Liver (tissue), 2 donors: ENCODE measurements around the gene CTSC.

ENCODE experiments used
- TF ChIP-seq, protein P1 (sequence below): IDR thresholded peaks from 2 replicates; pipeline ENCODE4 v1.6.1; 2016; ENCODE audit warnings: antibody characterized with exemption, mild to moderate bottlenecking
- TF ChIP-seq, protein P2 (sequence below): fragments of 150-350 bp; IDR thresholded peaks from 2 replicates; pipeline ENCODE4 v1.5.1; 2017; ENCODE audit warnings: improper control_type of control experiment, low read depth, low read length; ENCODE audit not compliant: missing input control
- donor health status: healthy.

DNA sequence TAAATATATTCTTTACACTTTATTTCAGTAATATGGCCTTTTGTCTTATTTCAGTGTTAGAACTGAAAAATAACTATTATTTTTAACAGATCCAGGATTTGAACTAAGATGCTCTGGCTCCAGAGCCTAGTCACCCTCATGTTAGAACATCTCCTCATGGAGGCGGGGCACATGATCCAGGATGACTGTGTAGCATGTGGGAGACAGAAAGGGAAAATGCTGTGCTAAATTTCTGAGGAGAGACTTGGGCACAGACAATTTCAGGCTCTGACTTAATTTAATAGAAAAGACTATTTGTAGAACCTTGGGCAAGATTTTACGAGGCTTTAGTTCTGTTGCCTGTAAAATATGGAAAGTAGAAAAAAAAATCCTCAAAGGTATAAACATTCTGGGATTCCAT lies 24.1 kb downstream of the CTSC start:
- TF ChIP-seq, protein P1, sequence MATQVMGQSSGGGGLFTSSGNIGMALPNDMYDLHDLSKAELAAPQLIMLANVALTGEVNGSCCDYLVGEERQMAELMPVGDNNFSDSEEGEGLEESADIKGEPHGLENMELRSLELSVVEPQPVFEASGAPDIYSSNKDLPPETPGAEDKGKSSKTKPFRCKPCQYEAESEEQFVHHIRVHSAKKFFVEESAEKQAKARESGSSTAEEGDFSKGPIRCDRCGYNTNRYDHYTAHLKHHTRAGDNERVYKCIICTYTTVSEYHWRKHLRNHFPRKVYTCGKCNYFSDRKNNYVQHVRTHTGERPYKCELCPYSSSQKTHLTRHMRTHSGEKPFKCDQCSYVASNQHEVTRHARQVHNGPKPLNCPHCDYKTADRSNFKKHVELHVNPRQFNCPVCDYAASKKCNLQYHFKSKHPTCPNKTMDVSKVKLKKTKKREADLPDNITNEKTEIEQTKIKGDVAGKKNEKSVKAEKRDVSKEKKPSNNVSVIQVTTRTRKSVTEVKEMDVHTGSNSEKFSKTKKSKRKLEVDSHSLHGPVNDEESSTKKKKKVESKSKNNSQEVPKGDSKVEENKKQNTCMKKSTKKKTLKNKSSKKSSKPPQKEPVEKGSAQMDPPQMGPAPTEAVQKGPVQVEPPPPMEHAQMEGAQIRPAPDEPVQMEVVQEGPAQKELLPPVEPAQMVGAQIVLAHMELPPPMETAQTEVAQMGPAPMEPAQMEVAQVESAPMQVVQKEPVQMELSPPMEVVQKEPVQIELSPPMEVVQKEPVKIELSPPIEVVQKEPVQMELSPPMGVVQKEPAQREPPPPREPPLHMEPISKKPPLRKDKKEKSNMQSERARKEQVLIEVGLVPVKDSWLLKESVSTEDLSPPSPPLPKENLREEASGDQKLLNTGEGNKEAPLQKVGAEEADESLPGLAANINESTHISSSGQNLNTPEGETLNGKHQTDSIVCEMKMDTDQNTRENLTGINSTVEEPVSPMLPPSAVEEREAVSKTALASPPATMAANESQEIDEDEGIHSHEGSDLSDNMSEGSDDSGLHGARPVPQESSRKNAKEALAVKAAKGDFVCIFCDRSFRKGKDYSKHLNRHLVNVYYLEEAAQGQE: no peak
- TF ChIP-seq, protein P2, sequence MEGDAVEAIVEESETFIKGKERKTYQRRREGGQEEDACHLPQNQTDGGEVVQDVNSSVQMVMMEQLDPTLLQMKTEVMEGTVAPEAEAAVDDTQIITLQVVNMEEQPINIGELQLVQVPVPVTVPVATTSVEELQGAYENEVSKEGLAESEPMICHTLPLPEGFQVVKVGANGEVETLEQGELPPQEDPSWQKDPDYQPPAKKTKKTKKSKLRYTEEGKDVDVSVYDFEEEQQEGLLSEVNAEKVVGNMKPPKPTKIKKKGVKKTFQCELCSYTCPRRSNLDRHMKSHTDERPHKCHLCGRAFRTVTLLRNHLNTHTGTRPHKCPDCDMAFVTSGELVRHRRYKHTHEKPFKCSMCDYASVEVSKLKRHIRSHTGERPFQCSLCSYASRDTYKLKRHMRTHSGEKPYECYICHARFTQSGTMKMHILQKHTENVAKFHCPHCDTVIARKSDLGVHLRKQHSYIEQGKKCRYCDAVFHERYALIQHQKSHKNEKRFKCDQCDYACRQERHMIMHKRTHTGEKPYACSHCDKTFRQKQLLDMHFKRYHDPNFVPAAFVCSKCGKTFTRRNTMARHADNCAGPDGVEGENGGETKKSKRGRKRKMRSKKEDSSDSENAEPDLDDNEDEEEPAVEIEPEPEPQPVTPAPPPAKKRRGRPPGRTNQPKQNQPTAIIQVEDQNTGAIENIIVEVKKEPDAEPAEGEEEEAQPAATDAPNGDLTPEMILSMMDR: no peak
